Ishikawa (cell line): Measurements from ENCODE around the gene PDE4D.

Source experiments
- CEBPB ChIP-seq: IDR thresholded peaks from 2 replicates; pipeline ENCODE4 v1.6.1; 2012
- CREB1 ChIP-seq: IDR thresholded peaks from 2 replicates; pipeline ENCODE4 v1.6.1; 2012; ENCODE audit warnings: low read depth
- EGR1 ChIP-seq: IDR thresholded peaks from 2 replicates; pipeline ENCODE4 v1.6.1; 2012
- EP300 ChIP-seq: IDR thresholded peaks from 2 replicates; pipeline ENCODE4 v1.6.1; 2012; ENCODE audit warnings: borderline replicate concordance
- FOXM1 ChIP-seq: IDR thresholded peaks from 2 replicates; pipeline ENCODE4 v1.6.1; 2012; ENCODE audit warnings: low read depth, borderline replicate concordance
- MAX ChIP-seq: IDR thresholded peaks from 2 replicates; pipeline ENCODE4 v1.6.1; 2012
- NFIC ChIP-seq: IDR thresholded peaks from 2 replicates; pipeline ENCODE4 v1.6.1; 2012
- RAD21 ChIP-seq: IDR thresholded peaks from 2 replicates; pipeline ENCODE4 v1.6.1; 2012; ENCODE audit warnings: low read depth
- REST ChIP-seq: IDR thresholded peaks from 2 replicates; pipeline ENCODE4 v1.6.1; 2012; ENCODE audit warnings: low read depth, mild to moderate bottlenecking
- TAF1 ChIP-seq: IDR thresholded peaks from 2 replicates; pipeline ENCODE4 v1.6.1; 2012; ENCODE audit warnings: low read depth, mild to moderate bottlenecking
- TCF12 ChIP-seq: IDR thresholded peaks from 2 replicates; pipeline ENCODE4 v1.6.1; 2012; ENCODE audit warnings: low read depth
- TEAD4 ChIP-seq: IDR thresholded peaks from 2 replicates; pipeline ENCODE4 v1.6.1; 2012
- USF1 ChIP-seq: IDR thresholded peaks from 2 replicates; pipeline ENCODE4 v1.6.1; 2012
- YY1 ChIP-seq: IDR thresholded peaks from 2 replicates; pipeline ENCODE4 v1.6.1; 2012; ENCODE audit warnings: low read depth
- ZBTB7A ChIP-seq: IDR thresholded peaks from 2 replicates; pipeline ENCODE4 v1.6.1; 2012; ENCODE audit warnings: low read depth

The PDE4D gene

GRCh38 chr5:59104400-59105127 is 789.0 kb downstream of the PDE4D start:
- no peak for TF ChIP-seq CEBPB
- no peak for TF ChIP-seq NFIC
- TF ChIP-seq ZBTB7A, result no peak
- TF ChIP-seq MAX, result no peak
- no peak for TF ChIP-seq CREB1
- TF ChIP-seq EGR1, result no peak
- TF ChIP-seq TEAD4, result no peak
- no peak for TF ChIP-seq REST
- TF ChIP-seq TCF12, result no peak
- no peak for TF ChIP-seq RAD21
- no peak for TF ChIP-seq TAF1
- TF ChIP-seq EP300, result no peak
- no peak for TF ChIP-seq USF1
- TF ChIP-seq FOXM1, result no peak
- TF ChIP-seq YY1, result no peak

GRCh38 chr5:59103303-59103702 is 790.2 kb downstream of the PDE4D start:
- TF ChIP-seq RAD21 (no peak), MAX (no peak), USF1 (no peak), TCF12 (no peak), CREB1 (no peak), ZBTB7A (no peak), EP300 (no peak), FOXM1 (no peak), EGR1 (no peak), TEAD4 (no peak), REST (no peak)

GRCh38 chr5:59102437-59102836 is 791.1 kb downstream of the PDE4D start:
- no peak for TF ChIP-seq REST
- no peak for TF ChIP-seq CREB1
- no peak for TF ChIP-seq TCF12
- TF ChIP-seq EGR1, result no peak
- TF ChIP-seq FOXM1, result no peak
- TF ChIP-seq EP300, result no peak
- no peak for TF ChIP-seq YY1

- no peak for TF ChIP-seq CEBPB
- TF ChIP-seq EP300, result no peak
- no peak for TF ChIP-seq YY1
- TF ChIP-seq EGR1, result no peak
- TF ChIP-seq FOXM1, result no peak
- no peak for TF ChIP-seq TEAD4
- TF ChIP-seq ZBTB7A, result no peak
- no peak for TF ChIP-seq USF1
- no peak for TF ChIP-seq CREB1
- no peak for TF ChIP-seq TAF1
- no peak for TF ChIP-seq RAD21
- no peak for TF ChIP-seq REST
- no peak for TF ChIP-seq MAX
- no peak for TF ChIP-seq TCF12
- TF ChIP-seq NFIC, result no peak
Measured at GRCh38 chr5:59100875-59101274, 792.7 kb downstream of the PDE4D start.
